Measurements from ENCODE around the gene ADGRG6. TPM values are rescaled to one million over a fixed set of nuclear protein-coding genes. Genes with fewer than 3 reads are reported as not detected.

ADGRG6 gene
- polyA plus RNA-seq, 1 of the 3 experiments (the other 2 are of a cell fraction), result 61.5 TPM

- TF ChIP-seq REST (IDR thresholded peaks at IDR 0.05; ENCODE audit: low read depth, low read length), result no peak
Observed at GRCh38 chr6:142260748-142261147, 41.1 kb upstream of the ADGRG6 start (continued).

GRCh38 chr6:142262231-142262630 lies 39.6 kb upstream of the ADGRG6 start:
- CTCF ChIA-PET, result no interaction called here
- POLR2A ChIA-PET, result no interaction called here
- Histone ChIP-seq H3K79me2 (ENCODE audit: insufficient read depth) (no peaks in the 10 kb centered on the region), H2AFZ (ENCODE audit: low read depth) (no peak overlapping the region), H3K4me2 (no peak overlapping the region), H3K9me2 (no peaks in the 10 kb centered on the region), H4K20me1 (ENCODE audit: insufficient read depth) (no peaks in the 10 kb centered on the region), H3K27me3 (ENCODE audit: insufficient read depth) (no peaks in the 10 kb centered on the region), H3F3A (replicated peaks; ENCODE audit: insufficient read depth) (peaks cover 2% of the 10 kb centered on the region), H3K4me3 (ENCODE audit: low read depth in 2 of 2, low read length in 1 of 2) (no peak overlapping the region), H3K4me1 (ENCODE audit: control insufficient read depth in 1 of 2, insufficient read depth in 2 of 2, low read depth in 1 of 2, low read length in 1 of 2) (no peaks in the 10 kb centered on the region), H3K27ac (ENCODE audit: low read depth in 2 of 2, low read length in 1 of 2) (no peak overlapping the region), H3K36me3 (replicated peaks in 1 of 2; ENCODE audit: control insufficient read depth in 1 of 2, insufficient read depth in 2 of 2, low read length in 1 of 2) (no peaks in the 10 kb centered on the region), H3K9ac (no peak overlapping the region), H3K9me3 (no peaks in the 10 kb centered on the region)
- TF ChIP-seq GATA2 (CRISPR knock-in tag; IDR thresholded peaks at IDR 0.05), result no peak
- no peak for TF ChIP-seq SMC3 (IDR thresholded peaks at IDR 0.05; ENCODE audit: low read depth, low read length)
- no peak for TF ChIP-seq SIN3A (IDR thresholded peaks at IDR 0.05; ENCODE audit: borderline replicate concordance, low read depth, low read length)
- no peak for TF ChIP-seq FOXM1 (IDR thresholded peaks at IDR 0.05; ENCODE audit: low read depth)
- no peak for TF ChIP-seq POLR2AphosphoS5 (IDR thresholded peaks at IDR 0.05; ENCODE audit: low read depth, low read length)
- DNase-seq, result no peak

DNA sequence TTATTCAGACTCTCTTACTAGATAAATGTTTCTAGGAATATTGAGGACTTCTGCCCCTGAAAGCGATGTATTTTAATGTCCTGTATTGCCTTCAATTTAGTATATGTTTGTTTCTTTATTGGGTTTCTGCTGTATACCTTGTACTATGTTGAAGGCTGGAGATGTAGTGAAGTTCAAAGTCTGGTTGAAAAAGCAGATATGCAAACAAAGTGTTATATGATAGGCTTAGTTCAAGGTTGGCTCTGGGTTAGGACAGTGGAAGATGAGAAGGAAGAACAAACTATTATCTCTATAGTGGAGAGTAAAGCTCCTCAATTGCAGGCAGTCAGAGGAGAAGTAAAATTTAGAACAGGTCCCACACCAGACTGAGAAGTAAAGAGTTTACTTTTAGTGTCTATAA lies 36.3 kb upstream of the ADGRG6 start:
- no peaks in the 10 kb centered on the region for H3K79me2 ChIP-seq (ENCODE audit: insufficient read depth)
- no peak overlapping the region for H2AFZ ChIP-seq (ENCODE audit: low read depth)
- POLR2A ChIA-PET, result no interaction called here
- H3K9ac ChIP-seq, result no peak overlapping the region
- H3K9me2 ChIP-seq, result no peaks in the 10 kb centered on the region
- peaks cover 2% of the 10 kb centered on the region for H3F3A ChIP-seq (replicated peaks; ENCODE audit: insufficient read depth)
- CTCF ChIA-PET, result interaction anchor here (0.9 kb wide), 1 partner anchor 91 kb away, joined by 3 read pairs; no protein-coding TSS in a partner anchor
- no peaks in the 10 kb centered on the region for H3K9me3 ChIP-seq
- no peaks in the 10 kb centered on the region for H4K20me1 ChIP-seq (ENCODE audit: insufficient read depth)
- H3K4me2 ChIP-seq, result no peak overlapping the region
- H3K27ac ChIP-seq (ENCODE audit: low read depth in 2 of 2, low read length in 1 of 2), result no peak overlapping the region
- no peak overlapping the region for H3K4me3 ChIP-seq (ENCODE audit: low read depth in 2 of 2, low read length in 1 of 2)
- TF ChIP-seq RAD21 (IDR thresholded peaks at IDR 0.05; ENCODE audit: low read length), result no peak
- TF ChIP-seq FOXM1 (IDR thresholded peaks at IDR 0.05; ENCODE audit: low read depth), result no peak
- no peak for TF ChIP-seq RXRA (IDR thresholded peaks at IDR 0.05; ENCODE audit: borderline replicate concordance, low read depth)
- TF ChIP-seq JUND (IDR thresholded peaks at IDR 0.05), result no peak
- TF ChIP-seq RFX5 (IDR thresholded peaks at IDR 0.05; ENCODE audit: low read length), result no peak
- no peak for TF ChIP-seq CHD2 (IDR thresholded peaks at IDR 0.05; ENCODE audit: low read length, partially characterized antibody)
- no peak for TF ChIP-seq TEAD4 (IDR thresholded peaks at IDR 0.05; ENCODE audit: borderline replicate concordance, insufficient read depth)
- no peak for TF ChIP-seq ELF1 (IDR thresholded peaks at IDR 0.05)
- no peak for TF ChIP-seq NRF1 (IDR thresholded peaks at IDR 0.05; ENCODE audit: low read depth, low read length)
- no peak for TF ChIP-seq YY1 (IDR thresholded peaks at IDR 0.05; ENCODE audit: low read depth)
- TF ChIP-seq MXI1 (IDR thresholded peaks at IDR 0.05; ENCODE audit: low read depth, low read length), result no peak
- no peak for TF ChIP-seq MEF2A (IDR thresholded peaks at IDR 0.05; ENCODE audit: borderline replicate concordance, low read depth)
- no peak for TF ChIP-seq SIN3A (IDR thresholded peaks at IDR 0.05; ENCODE audit: borderline replicate concordance, low read depth, low read length)
- no peak for TF ChIP-seq EP300 (IDR thresholded peaks at IDR 0.05; ENCODE audit: borderline replicate concordance in 1 of 2, low read depth in 1 of 2, low read length in 1 of 2)
- TF ChIP-seq FOSL2 (IDR thresholded peaks at IDR 0.05; ENCODE audit: borderline replicate concordance, low read depth), result no peak
- no peak for TF ChIP-seq POLR2AphosphoS5 (IDR thresholded peaks at IDR 0.05; ENCODE audit: low read depth, low read length)
- 35% methylated on average over 1 of the region's 1 CpG for WGBS (ENCODE audit: low lambda C conversion rate)
- H3K36me3 ChIP-seq (replicated peaks in 1 of 2; ENCODE audit: control insufficient read depth in 1 of 2, insufficient read depth in 2 of 2, low read length in 1 of 2), result no peaks in the 10 kb centered on the region
- no peaks in the 10 kb centered on the region for H3K4me1 ChIP-seq (ENCODE audit: control insufficient read depth in 1 of 2, insufficient read depth in 2 of 2, low read depth in 1 of 2, low read length in 1 of 2)
- no peak for DNase-seq
- H3K27me3 ChIP-seq (ENCODE audit: insufficient read depth), result no peaks in the 10 kb centered on the region
